GM19239 (cell line): ENCODE results near the gene C12orf60.

Experiments used
- DNase-seq: peaks from one replicate; pipeline ENCODE4 v3.0.0; 2011; ENCODE audit warnings: low spot score; ENCODE audit not compliant: insufficient read length
- FAIRE-seq: peaks from 2 replicates; lab custom pipeline; 2011; peaks lifted over from hg19 to GRCh38; lab: Jason Lieb, UNC

The C12orf60 gene

GRCh38 chr12:14775636-14775980 lies 27.9 kb upstream of the C12orf60 start:
- DNase-seq (no peak), FAIRE-seq (no peak)

DNA sequence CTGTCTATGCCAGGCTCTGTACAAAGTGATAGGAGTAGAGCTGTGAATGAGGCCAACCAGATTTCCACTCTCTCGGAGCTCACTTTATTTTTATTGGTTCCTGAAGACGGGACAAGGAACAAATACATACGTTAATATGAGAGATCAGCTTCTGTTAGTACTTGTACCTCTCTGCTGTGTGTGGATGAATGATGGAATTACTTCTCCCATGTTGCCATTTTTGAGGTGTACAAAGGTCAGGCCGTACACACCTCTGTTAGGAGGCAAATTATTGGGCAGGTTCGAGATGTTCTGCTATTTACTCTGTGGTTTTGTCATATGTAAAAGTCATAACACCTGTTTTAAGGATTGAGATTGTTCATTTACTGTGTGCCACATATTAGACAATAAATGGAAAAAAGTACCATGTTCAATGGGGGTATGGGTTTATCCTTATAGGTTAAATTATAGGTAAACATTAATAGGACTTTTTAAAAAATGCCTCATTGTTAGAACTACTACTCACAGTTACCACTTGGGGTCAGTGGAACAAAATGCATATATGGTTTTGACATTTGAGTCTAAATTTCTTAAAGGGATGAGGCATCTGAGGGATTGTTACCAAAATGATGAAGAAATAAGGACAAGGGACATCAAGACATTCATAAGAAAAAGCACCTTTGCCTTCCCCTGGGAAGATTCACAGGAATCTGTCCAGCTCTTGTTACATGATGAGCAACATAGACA lies 27.1 kb upstream of the C12orf60 start:
- DNase-seq (no peak), FAIRE-seq (no peak)

- no peak for DNase-seq
- FAIRE-seq = no peak
These were observed 26.2 kb upstream of the C12orf60 start for GRCh38 chr12:14777271-14777670.

DNA sequence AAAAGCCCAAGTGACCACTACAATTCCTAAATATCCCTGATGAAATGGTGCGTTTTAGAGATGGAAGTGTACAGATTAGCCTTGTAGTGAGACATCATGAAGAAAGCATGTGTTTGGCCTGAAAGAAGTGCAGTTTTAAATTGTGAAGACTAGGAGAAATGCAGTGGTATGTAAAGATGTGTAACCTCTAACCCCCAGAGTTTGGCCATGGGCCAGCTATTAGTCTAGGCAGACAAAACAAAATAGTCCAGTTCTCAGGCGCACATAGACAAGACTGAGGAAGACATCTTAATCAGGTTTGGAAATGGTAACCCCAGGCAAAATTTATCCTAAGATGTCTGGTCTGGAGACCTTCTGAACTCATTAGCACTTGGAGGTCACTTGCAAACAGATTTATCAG lies 23.6 kb upstream of the C12orf60 start:
- no peak for FAIRE-seq

DNA sequence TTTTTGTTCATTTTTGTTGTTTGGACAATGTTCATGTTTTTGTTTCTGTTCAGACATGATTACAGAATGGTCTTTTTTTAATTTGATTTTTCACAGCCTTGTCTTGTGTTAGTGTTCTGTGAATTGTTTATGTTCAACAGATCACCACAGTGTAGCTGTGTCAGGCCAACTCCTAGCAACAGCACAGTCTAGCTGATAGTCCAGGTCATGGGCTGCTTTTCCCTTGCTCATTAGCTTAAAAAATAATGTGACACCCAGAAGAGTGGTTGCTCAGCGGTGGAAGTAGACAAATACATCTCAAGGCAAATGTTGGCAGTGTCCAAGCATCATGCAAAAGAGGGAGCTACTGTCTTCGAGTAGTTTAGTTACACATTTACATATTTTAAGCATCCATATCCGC lies 22.6 kb upstream of the C12orf60 start:
- no peak for DNase-seq
- FAIRE-seq = peak; percentile 33

More for the DNA sequence above, 23.6 kb upstream of the C12orf60 start:
- DNase-seq = no peak

GRCh38 chr12:14781563-14781962 lies 21.9 kb upstream of the C12orf60 start:
- FAIRE-seq = no peak
- no peak for DNase-seq

GRCh38 chr12:14782756-14783155 lies 20.7 kb upstream of the C12orf60 start:
- DNase-seq (no peak), FAIRE-seq (peak; percentile 18)

DNA sequence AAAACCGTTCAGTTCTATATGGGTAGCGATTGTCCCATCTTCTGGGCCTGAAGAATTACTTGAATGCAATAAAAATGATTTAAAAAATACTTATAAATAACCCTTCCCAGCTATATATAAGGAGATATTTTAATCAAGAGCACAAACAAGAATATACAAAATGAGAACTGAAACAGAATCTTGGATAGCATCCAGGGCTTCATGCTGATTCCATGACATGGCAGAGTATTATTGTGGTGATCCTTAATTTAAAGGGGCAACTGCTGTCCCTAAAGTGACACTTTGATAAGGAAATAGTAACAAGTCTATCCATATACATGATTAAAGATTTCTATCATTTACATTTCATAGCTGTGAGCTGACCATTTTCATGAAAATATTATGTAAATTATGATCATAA lies 19.0 kb upstream of the C12orf60 start:
- no peak for FAIRE-seq
- no peak for DNase-seq

- DNase-seq (no peak), FAIRE-seq (no peak)
These were observed 17.9 kb upstream of the C12orf60 start for GRCh38 chr12:14785568-14785967.

DNA sequence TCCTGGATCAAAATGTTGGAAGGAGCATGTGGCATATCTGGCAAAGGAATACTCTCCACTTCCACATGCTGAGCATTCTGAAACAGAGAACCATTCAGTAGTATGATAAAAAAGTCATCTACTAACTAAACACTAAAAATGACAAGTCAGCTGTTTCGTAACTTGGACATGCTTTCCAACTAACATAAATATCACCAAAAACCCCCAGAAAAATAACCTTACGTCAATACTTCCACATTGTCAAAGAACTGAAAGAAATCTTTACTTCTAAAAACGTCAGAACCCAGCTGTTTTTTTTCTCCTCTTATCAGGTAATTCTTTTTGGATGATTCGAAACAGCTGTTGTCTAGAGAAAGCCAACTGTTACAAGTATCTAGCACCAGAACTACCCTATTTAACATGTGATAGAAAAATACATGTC lies 8.4 kb upstream of the C12orf60 start:
- no peak for FAIRE-seq
- DNase-seq = no peak

GRCh38 chr12:14802247-14802646 lies 1.2 kb upstream of the C12orf60 start:
- no peak for FAIRE-seq
- DNase-seq = no peak

- peak; percentile 82 for FAIRE-seq
- DNase-seq = no peak
These were observed 804 bp upstream of the C12orf60 start for GRCh38 chr12:14802721-14803010.

DNA sequence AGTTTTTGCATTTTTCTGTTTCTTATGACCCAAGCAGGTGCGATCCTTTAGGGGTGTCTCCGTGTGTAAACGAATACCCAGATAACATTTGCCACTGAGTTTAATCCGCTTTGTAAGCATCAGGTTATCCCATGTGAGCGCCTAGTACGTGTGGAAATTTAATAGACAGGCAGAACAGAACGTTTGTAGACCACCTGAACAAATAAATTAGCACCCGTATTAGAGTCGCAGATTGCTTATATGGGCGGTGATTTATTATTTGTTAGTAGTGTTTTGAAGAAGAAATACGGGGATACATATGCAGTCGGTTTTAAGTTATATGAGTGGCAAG lies 325 bp downstream of the C12orf60 start:
- FAIRE-seq (no peak), DNase-seq (no peak)

- DNase-seq (no peak), FAIRE-seq (no peak)
These were observed 6.9 kb downstream of the C12orf60 start for GRCh38 chr12:14810167-14810952.

DNA sequence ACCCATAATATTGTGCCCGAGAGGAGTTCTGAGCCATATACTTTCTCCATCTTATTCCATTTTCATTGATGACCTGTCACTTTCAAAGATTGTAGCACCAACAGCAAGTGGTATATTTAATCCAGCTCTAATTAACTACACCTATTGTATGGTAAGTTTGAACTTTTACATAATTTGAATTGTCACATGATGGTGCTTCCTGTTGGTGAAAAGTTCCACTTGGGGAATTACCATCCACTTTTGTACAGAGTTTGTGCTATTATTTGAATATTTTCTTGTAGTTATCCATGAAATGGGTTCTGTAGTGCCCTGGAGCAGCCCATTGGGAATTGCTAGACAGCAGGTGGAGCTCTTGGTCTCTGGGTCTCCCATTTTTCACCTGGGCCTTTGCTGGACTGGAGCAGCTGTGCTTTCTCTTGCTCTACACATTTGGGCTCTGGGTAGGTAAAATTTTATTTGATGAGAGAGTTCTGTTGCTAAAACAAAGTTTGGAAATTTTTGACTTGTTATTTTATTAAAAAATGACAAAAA lies 7.5 kb downstream of the C12orf60 start:
- FAIRE-seq = peak; percentile 45
- DNase-seq = no peak

GRCh38 chr12:14811486-14811885 lies 8.0 kb downstream of the C12orf60 start:
- FAIRE-seq (peak; percentile 31), DNase-seq (no peak)

- FAIRE-seq = no peak
- DNase-seq = no peak
These were observed 10.5 kb downstream of the C12orf60 start, which contains the start of gene SMCO3 for GRCh38 chr12:14814014-14814413. Gene SMCO3, minus strand, starts transcription at chr12:14814182. Its CDS starts 7,502 bp downstream, at chr12:14806680.

- FAIRE-seq (no peak), DNase-seq (no peak)
These were observed 20.7 kb downstream of the C12orf60 start for GRCh38 chr12:14824012-14824634.

GRCh38 chr12:14825256-14825655 lies 21.8 kb downstream of the C12orf60 start:
- FAIRE-seq = no peak
- no peak for DNase-seq

DNA sequence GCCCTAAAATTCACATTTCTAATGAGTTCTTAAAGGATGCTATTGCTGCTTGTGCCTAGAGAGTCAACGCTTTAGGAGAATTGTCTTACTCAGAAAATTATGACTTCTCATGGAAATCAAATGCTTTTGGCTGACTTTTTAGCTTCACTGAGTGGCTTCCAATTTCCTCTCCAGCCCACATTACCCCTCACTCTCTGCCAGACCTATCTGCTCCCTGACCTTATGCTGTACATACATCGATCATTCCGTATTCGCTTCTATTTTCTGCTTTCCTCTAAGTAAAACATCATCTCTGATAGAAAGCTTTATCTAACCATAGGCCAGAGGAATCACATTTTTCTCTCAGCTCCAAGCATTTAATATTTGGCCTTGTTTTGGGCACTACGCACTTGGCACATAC lies 23.0 kb downstream of the C12orf60 start:
- no peak for FAIRE-seq
- DNase-seq = no peak

GRCh38 chr12:14827043-14827442 lies 23.6 kb downstream of the C12orf60 start:
- no peak for DNase-seq
- FAIRE-seq = no peak
